CD4-positive, alpha-beta T cell treated with Interleukin-12 subunit alpha and Interleukin-12 subunit beta, for 1 hour (primary cell): ENCODE results near the gene CBX4.

ENCODE experiments used
- DNase-seq: peaks from one replicate; pipeline ENCODE4 v3.0.0-alpha.2; 2020

The CBX4 gene

GRCh38 chr17:79839356-79840268, at the start of gene CBX4:
TSS of gene CBX4 (minus strand) at chr17:79839440. CDS start at chr17:79839251, 189 bp downstream.
- DNase-seq: peak; percentile 94

- no peak for DNase-seq
These were observed 48.8 kb upstream of the CBX4 start for GRCh38 chr17:79888009-79888540.

- no peak for DNase-seq
These were observed 48.3 kb upstream of the CBX4 start for GRCh38 chr17:79887451-79887991.

DNA sequence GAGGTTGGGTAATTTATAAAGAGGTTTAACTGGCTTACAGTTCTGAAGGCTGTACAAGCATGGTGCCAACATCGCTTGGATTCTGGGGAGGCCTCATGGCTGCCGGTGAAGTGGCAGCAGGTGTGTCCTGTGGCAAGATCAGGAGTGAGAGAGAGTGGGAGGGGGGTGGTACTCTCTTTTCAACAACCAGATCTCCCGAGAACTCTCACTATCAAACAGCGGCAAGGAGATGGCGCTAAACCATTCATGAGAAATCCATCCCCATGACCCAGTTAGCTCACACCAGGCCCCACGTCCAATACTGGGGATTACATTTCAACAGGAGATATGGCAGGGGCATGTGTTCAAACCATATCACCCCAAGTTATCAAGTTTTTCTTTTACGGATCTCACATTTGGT, 44.0 kb upstream of the CBX4 start:
- DNase-seq: no peak

DNA sequence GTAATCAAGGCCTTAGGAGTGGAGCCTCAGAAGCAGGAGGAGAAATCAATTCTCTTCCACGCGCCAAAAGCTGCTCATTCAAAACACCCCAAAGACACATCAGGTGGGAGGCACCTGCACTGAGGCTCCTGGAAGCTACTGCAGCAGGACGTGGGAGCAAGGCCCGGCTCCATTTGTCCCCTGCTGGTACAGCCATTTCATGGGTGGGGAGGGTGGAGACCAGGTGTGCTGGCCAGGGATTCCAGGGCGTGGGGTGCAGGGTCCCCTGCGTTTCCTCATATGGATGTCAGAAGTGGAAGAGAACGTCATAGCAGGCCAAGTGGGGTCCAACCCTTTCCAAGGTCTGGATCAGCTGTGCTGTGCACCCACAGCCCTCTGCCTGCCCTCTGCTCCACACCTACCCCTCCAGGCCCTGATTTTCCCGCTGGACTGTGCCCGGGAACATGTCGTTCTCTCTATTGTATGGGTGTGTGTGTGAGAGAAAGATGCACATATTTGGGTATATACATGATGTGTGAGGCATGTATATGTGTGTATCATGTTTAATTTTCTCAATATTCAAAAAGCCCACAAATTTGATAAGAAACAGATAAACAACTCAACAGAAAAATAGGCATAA, 39.2 kb upstream of the CBX4 start:
- no peak for DNase-seq

DNA sequence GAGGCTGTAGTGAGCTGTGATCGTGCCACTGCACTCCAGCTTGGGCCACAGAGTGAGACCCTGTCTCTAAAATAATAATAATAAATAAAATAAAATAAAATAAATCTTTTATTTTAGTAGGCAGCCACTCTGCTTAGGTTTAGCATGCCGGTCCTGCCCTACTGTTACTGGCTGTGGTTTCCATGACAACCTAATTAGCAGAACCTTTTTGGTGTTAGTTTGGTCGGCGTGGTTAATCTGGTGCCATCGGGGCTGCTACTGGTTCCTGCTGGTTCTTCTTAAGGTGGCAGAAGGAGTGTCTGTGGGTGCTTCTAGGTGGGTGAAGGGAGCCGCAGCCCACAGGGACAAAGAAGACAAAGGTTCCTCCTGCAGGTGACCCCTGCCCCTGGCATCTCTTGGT, 37.8 kb upstream of the CBX4 start:
- DNase-seq: no peak

DNA sequence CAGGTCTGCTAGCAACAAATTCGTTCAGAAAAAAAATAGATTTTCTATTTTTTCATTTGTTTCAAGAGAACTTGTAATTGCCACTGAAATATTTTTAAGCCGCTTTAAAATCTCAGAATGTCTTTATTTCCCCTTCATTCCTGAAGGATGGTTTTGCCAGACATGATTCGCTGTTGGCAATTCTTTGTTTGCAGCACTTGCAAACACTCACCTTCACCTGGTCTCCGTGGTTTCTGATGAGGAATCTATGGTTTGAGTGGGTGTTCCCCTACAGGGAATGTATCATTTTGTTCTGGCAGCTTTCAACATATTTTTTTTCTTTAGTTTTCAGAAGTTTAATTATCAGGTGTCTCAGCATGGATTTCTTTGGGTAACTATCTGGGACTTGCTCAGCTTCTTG, 36.3 kb upstream of the CBX4 start:
- DNase-seq: no peak

- DNase-seq: peak; percentile 49
These were observed 35.2 kb upstream of the CBX4 start for GRCh38 chr17:79874329-79874981.

DNA sequence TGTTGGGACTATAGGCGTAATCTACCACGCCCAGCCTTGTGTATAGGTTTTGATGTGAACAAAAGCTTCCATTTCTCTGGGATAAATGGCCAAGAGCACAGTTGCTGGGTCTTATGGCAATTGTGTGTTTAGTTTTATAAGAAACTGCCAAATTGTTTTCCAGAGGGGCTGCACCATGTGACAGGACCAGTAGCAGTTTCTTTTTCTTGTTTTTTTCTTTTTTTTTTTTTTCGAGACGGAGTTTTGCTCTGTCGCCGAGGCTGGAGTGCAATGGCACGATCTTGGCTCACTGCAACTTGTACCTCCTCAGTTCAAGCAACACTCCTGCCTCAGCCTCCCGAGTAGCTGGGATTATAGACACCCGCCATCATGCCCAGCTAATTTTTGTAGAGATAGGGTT, 34.3 kb upstream of the CBX4 start:
- DNase-seq: no peak

DNA sequence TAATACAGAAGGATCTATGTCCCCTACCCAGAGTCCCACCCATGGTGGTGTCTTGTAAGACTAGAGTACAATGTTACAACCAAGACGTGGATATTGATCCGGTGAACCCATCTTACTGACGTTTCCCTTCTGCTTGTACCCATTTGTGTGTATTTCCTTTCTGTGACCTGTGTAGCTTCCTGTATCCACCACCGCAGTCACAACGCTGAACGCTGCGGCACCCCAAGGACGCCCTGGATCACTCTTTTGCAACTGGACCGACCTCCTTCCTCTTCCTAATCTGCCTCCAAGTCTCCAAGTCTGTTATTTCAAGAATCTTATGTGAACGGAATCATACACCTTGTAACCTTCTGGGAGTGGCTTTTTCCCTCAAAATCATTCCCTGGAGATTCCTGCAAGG, 33.5 kb upstream of the CBX4 start:
- no peak for DNase-seq

- DNase-seq: no peak
These were observed 31.9 kb upstream of the CBX4 start for GRCh38 chr17:79871131-79871530.

GRCh38 chr17:79870540-79870939, 31.3 kb upstream of the CBX4 start:
- no peak for DNase-seq

- DNase-seq: no peak
These were observed 27.7 kb upstream of the CBX4 start for GRCh38 chr17:79866791-79867518.

DNA sequence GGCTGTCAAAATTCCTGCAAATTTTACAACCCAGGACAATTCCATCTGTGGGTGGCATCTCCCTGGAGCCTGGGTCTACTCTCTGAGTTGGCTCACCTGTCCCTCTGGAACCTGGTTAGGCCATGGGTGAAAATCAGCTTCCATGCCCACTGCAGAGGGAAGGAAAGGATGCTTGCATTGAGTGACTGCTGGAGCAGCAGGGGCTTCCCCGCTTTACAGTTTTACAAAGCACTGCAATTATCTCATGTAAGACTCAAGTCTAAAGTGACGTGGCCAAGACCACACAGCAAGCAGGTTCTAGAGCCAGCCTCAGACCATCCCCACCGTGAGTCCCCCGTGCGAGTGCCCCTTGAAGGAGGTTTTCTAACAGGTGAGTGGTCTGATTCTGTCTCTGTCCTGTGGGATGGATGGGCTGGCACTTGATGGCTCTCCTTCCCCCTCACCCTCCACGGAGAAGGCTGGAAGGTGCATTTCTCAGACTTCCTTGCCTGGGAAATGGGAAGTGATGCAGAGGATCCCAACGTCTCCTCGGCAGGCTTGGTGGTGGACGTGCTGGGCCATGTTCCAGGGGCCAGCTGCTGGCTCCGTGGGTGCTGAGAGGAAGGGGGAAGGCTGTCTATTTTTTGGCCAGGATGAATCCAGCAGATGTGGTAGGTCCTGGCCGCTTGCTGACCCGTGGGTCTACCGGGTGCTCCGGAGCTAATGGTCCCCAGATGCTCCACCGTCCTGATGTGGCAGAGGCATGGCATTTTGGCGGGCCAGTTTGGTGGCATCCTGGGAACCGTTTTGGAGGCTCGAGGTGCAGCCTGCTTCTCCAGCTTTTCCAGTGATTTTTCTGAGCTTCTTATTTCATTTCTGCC, 26.3 kb upstream of the CBX4 start:
- DNase-seq: no peak

- DNase-seq: no peak
These were observed 25.5 kb upstream of the CBX4 start for GRCh38 chr17:79864617-79865250.

DNA sequence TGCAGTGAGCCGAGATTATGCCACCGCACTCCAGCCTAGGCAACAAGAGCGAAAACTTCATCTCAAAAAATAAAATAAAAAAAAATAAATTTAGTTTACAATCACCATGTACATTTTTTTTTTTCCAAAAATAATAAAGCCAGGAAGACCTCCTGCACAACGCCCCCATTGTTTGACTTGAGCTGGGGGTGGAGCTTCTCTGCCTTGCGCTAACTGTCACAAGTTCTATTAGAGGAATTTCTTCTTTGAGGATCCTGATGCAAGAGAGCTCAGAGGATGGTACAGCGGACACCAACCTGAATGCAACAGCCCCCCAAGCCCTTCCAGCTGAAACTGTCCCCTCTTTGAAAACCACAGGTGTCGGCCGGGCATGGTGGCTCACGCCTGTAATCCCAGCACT, 24.9 kb upstream of the CBX4 start:
- no peak for DNase-seq

- DNase-seq: no peak
These were observed 23.7 kb upstream of the CBX4 start for GRCh38 chr17:79862771-79863440.

- DNase-seq: no peak
These were observed 23.0 kb upstream of the CBX4 start for GRCh38 chr17:79862238-79862637.

DNA sequence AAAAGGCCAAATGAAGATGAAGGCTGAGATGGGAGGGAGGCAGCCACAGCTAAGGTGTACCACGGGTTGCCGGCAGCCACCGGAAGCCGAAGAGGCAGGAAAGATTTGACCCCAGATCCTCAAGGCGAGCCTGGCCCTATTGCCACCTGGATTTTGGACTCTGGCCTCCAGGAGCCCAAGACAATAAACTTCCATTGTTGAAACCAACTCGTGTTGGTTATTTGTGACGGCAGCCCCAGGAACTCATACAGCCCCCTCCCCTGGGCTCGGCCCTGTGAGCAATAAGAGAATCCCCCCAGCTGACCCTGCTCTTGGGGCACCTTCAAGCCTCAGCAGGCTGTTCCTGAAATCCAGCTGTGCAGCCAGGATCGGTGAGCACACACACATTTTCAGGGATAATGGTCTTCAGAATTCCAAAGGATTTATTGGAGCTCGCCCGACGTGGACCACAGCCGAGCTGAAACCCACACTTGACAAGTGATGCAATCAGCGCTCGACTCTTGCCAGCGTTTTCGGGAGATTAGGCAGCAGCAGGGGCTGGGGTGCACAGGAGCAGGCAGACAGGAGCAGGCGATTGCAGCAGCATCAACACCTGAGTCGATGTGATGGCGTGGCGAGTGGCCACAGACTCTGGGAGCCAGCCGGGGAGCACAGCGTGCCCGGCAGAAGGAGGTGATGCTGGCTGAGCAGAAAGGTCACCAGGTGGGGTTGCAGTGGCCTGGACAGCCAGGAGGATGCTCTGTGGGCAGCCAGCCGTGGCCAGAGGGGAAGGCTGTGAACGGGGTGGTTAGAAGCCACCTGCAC, 22.4 kb upstream of the CBX4 start:
- DNase-seq: no peak
